GM18511 (cell line): Measurements from ENCODE around the gene ANO1.

ENCODE experiments used
- ATAC-seq: cut with Tn5 transposase; IDR thresholded peaks from one replicate; pipeline ENCODE4 v1.9.1; 2021; ENCODE audit warnings: mild to moderate bottlenecking, moderate library complexity; ENCODE audit not compliant: unreplicated experiment

ANO1 gene

DNA sequence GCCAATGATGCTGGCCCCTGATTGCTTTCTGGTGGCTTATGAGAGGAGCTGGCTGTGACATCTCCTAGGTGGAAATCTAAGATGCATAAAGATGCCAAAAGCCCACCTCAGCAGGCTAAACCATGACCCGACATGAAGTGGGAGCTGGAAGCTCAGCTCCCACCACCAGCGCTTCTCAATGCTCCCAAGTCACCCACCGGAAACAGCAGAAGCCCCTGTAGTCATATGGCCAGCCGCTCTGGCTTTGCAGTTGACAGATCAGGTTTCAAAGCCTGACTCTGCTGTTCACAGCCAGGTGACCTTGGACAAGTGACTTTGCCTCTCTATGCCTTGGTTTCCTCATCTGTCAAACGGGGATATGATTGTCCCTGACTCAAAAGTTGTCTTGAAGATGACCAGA is 29.1 kb upstream of the ANO1 start:
- no peak for ATAC-seq

DNA sequence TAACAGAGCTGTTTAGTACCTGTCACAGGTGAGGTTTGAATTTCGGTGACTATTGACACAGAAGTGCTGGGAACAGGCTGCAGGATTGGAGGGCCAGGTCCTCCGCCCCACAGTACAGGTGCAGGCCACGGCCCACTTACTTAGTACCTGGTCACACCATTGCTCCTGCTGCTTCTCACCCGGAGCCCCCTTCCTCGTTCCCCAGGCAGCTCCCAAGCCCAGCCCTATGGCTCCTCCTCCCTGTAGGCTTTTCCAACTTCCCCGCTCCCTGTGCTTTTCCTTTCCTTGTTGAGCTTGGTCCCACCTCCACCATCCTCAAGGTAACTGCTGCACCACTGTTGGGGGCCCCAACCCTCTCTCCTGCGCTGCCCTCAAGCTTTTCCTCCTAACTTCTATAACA is 27.9 kb upstream of the ANO1 start:
- ATAC-seq = no peak

GRCh38 chr11:70054004-70054403 is 24.1 kb upstream of the ANO1 start:
- ATAC-seq = no peak

- ATAC-seq = no peak
These were observed 22.7 kb upstream of the ANO1 start for GRCh38 chr11:70055444-70055843.

DNA sequence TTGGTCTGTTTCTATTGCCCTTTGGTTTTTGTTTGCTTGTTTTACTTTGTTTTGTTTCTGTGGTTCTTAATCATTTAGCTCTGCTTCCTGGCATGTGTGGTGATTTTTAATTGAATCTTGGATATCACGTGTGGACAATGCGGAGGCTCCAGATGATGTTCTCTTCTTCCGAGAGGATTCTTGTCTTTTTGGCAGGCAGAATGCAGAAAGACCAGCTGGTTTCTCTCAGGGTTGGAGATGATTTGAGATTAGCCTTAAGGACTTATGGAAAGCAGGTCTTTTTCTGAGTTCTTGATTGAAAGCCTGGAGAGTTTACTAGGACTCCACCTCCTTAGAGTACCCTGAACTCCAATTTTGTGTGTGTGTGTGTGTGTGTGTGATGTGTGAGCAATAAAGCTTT is 21.0 kb upstream of the ANO1 start:
- ATAC-seq = no peak

GRCh38 chr11:70059971-70060370 is 18.1 kb upstream of the ANO1 start:
- no peak for ATAC-seq

DNA sequence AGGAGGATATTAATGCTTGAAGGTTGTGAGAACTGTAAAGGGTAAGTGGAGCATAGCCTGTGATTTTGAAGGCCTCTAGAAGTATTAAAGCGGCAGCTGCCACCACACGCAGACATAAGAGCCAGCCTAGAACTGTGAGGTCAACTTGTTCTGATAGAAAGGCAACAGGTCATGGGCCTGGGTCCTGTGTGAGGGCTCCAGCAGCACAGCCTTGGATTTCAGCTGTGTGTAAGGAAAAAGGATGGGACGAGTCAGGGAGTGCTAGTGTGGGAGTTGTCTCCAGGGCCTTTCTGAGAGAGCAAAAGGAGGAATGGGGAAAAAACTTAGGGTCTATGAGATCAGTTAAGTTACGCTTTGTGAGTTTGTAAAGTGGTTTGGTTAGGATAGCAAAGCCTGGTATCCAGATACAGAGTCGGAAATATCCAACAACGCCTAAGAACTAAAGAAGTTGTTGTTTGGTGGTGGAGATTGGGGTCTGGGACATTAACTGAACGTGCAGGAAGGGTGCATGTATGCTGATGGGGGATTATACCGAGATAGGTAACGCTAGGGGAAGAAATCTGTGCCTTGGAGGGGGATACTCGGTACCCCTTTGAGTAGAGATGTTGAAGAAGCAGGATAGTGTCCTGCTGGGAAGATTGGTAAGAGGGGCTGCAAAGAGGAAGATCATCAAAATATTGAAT is 17.4 kb upstream of the ANO1 start:
- ATAC-seq = no peak

GRCh38 chr11:70061734-70062133 is 16.4 kb upstream of the ANO1 start:
- no peak for ATAC-seq

DNA sequence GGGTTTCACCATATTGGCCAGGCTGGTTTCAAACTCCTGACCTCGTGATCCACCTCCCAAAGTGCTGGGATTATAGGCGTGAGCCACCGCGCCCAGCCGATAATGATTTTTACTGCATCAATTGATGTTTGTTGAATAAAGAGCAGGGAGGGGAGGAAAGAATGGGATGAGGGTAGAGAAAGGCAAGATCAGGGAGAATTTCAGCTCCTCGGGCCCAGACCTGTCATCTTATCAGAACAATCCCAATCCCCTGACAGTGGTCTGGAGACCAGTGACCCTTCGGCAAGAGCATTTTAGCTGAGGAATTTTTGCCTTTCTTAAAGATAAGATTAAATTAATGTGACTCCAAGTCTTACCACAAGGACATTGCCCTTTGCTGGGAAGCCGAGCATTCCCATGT is 15.0 kb upstream of the ANO1 start:
- ATAC-seq = no peak

DNA sequence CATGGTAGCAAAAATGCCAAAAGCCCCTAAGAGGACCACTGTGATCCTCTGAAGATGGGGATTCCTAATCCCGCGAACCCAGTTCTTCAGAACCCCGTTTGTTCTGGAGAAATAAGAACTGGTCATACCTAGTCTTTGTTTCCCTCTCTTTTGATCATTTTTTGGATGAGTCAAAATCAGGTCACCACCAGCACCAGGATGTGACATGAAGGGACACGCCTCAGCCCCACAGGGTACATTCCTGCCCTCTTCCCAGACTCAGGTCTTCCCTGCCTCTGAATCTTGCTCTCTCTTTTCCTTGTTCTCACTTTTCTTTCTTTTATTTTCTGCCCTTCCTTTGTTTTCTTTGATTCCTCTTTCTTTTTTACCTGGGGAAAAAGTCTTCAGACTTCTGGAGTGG is 14.6 kb upstream of the ANO1 start:
- no peak for ATAC-seq

DNA sequence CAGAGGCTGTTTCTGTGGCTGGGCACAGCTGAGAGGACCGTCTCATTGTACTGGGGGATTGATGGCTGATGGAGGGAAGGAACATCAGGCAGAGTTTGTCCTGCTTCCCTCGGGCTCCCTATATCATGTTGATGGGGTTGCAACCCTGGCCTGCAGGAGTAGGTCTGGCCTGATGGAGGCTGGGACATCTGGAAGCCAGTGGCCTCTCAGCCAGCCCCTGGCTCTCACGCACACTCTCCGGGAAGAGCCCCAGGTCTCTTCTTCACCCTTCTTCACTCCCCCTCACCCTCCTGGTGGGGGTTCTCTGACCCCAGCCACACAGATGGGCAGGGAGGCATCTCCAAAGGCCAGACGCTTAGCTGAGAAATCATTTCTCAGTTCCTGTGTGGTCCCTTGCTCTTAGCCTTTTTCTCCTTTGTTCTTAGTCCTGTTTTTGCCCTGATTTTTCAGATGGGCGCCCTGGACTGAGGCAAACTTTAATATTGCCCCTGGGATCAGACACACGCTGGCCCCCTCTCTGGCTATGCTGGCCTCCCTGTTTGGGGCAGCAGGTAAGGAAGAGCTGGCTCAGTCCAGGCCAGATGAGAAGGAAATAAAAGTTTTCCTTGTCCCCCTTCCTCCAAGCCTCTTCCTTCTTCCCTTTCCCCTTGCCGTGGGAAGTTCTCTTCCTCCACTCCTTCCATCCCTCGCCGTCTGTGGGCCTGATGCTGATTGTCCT is 13.9 kb upstream of the ANO1 start:
- ATAC-seq = no peak

DNA sequence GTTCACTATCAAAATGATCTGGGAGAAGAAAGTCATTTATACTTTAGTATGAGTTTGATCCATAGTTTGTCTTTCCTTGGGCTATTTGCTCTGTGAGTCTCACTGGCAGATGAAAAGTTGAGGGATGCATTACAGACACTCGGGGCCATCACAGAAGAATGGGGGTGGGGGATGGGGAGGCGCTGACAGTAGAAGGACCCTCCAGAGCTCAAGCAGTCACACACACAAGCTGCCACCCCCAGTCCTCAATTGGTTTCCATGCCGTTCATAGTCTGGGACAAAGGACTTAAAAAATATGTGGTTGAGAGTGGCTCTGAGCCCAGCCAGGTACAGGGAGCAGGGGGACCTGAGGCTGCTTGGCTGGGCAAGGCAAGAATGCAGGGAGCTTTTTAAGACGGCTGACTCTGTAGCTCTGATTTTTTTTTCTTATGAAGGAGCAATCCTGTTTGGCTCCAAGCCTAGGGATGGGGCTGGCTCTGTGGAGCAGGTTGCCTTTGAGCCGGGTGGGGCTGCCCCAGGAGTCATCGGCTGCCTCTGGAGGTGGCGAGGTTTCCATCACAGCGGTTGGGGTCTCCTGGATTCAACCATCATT is 13.3 kb upstream of the ANO1 start:
- no peak for ATAC-seq

- ATAC-seq = no peak
These were observed 12.6 kb upstream of the ANO1 start for GRCh38 chr11:70065318-70066135.

GRCh38 chr11:70066136-70066520 is 12.0 kb upstream of the ANO1 start:
- no peak for ATAC-seq

DNA sequence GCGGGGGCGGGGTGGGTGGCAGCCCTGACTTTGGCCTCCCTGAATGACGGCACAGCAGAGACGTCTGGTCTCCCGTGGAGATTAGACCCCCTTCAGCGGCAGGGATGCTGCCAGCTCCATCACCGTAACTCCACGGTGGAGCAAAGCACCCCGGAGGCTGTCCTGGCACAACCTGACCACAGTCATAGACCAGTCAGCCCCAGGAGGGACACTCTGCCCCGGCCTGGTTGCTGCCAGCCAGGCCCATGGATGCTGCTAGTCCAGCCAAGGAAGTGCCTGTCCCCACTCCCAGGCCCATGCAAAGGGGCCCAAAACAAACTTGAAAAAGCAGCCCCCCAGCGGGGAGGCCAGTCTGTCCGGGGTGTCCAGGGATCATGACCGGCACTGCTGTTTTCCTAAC is 11.5 kb upstream of the ANO1 start:
- ATAC-seq = no peak

GRCh38 chr11:70067036-70067435 is 11.1 kb upstream of the ANO1 start:
- no peak for ATAC-seq

DNA sequence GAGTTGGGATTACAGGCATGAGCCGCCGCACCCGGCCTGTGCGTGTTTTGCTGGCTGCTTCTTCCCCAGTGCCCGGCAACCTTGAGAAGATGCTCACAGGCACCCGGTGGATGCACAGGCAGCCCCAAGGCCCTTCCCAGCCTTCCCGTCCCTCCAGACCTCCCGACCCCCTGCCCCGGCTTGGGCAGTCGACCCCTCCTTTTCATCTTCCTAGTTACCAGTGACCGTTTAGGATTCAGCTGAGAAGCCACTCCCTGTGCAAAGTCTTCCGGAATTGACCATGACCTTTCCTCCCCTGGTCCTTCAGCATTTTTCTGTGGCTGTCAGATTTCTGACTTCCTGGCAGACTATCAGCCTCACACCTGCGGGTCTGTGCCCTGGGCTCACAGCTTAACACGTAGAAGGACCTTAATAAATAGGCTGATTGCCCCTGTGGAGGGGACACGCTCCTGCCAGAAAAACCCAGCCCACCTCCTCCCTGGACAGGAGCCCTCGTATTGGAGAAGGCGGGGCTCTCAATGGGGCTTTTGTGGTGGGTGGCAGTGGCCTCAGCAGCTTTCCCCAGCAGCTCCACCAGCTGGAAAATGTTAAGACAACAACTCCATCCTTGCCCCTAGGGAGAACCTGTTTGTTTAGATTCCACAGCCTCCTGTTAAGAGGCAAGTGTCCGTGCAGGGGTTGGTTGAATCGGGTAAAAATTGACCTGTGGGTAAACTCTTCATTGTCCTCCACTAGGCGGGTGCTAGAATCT is 10.4 kb upstream of the ANO1 start:
- ATAC-seq = no peak

DNA sequence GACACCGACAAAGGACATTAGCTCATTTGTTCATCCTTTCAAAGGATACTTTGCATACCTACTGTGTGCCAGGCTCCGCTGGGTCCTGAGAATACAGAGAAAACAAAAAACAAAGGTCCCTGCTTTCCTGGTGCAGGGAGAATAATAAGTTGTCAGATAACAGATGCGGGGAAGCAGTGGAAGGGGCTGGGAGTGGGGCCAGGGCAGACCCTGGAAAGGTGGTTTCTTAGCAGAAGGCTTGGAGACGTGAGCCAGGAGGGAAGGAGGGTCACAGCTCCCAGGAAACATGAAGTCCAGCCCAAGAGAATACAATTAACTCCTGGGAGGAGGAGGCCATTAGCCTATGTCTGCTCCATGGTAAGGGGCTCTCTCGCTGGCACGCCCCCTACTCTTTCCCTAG is 9.8 kb upstream of the ANO1 start:
- no peak for ATAC-seq

DNA sequence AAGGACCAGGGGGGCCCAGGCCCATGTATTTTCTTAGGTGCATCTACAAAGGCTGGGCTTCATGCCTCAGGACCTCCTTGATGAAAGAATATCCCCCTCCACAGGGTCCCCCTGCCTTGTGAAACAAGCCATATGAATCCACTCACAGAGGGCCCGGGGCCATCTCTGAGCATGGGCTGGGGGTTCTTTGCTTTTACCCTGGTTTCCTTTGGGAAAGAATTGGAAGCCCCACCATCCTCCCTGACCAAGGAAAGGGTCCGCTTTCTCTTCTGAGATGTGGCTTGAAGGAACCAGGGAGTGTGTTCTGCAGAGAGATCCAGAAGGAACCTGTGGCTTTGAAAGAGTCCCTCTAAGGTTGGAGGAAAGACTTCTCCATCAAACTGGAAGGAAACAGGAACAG is 9.2 kb upstream of the ANO1 start:
- ATAC-seq = no peak

GRCh38 chr11:70070706-70071105 is 7.4 kb upstream of the ANO1 start:
- ATAC-seq = no peak

- no peak for ATAC-seq
These were observed 6.1 kb upstream of the ANO1 start for GRCh38 chr11:70071996-70072395.
